GM12864 (cell line): ENCODE data around the gene C9orf43.
A peak's percentile ranks its signal among the peaks of the same experiment; 100 is the strongest.
"Not testable (repeated sequence)": the region's sequence is repeated elsewhere in the genome, so short reads cannot be mapped to it uniquely, and the experiment has no call there.

ENCODE experiments used
- DNase-seq: peaks from one replicate; pipeline ENCODE4 v3.0.0-alpha.2; 2011; ENCODE audit warnings: low read depth
- H3K4me3 ChIP-seq: 2 replicates; pipeline ENCODE4 v1.5.1; 2011; ENCODE audit warnings: mild to moderate bottlenecking, low read depth, low read length, control low read depth
- CTCF ChIP-seq: IDR thresholded peaks from 2 replicates; pipeline ENCODE4 v1.5.1; 2011; ENCODE audit warnings: low read depth, mild to moderate bottlenecking, moderate library complexity, low read length, control low read depth, inconsistent platforms; ENCODE audit errors: missing control alignments

Gene C9orf43

GRCh38 chr9:113410207-113410864 lies at the start of gene C9orf43, which contains the start of gene POLE3:
C9orf43 (plus strand) TSS chr9:113410747; CDS start chr9:113413494, 2,747 bp downstream.
POLE3 (minus strand) TSS chr9:113410675; CDS start chr9:113410293, 382 bp downstream.
- TF ChIP-seq CTCF, result no peak
- peak; percentile 86 for DNase-seq
- H3K4me3 ChIP-seq, result peak within 1 kb of the TSS; percentile 73

GRCh38 chr9:113361304-113362018 lies 49.1 kb upstream of the C9orf43 start:
- no peak for DNase-seq
- H3K4me3 ChIP-seq, result no peak overlapping the region
- TF ChIP-seq CTCF, result no peak

GRCh38 chr9:113363336-113363735 lies 47.2 kb upstream of the C9orf43 start:
- TF ChIP-seq CTCF, result no peak
- no peak overlapping the region for H3K4me3 ChIP-seq
- no peak for DNase-seq

- no peak overlapping the region for H3K4me3 ChIP-seq
- no peak for DNase-seq
- TF ChIP-seq CTCF, result no peak
These were observed 45.6 kb upstream of the C9orf43 start for GRCh38 chr9:113364951-113365350.

GRCh38 chr9:113365652-113366051 lies 44.9 kb upstream of the C9orf43 start:
- not testable (repeated sequence) for DNase-seq, H3K4me3 ChIP-seq

- TF ChIP-seq CTCF, result no peak
- no peak overlapping the region for H3K4me3 ChIP-seq
- DNase-seq, result no peak
These were observed 42.1 kb upstream of the C9orf43 start for GRCh38 chr9:113368348-113368981.

GRCh38 chr9:113368982-113369854 lies 41.3 kb upstream of the C9orf43 start:
- TF ChIP-seq CTCF, result no peak
- no peak for DNase-seq
- H3K4me3 ChIP-seq, result no peak overlapping the region
